GM21717 (cell line): ENCODE measurements around the gene SIRT7.
"Not testable (repeated sequence)": the region's sequence is repeated elsewhere in the genome, so short reads cannot be mapped to it uniquely, and the experiment has no call there.

Source experiments
- ATAC-seq: cut with Tn5 transposase; IDR thresholded peaks from one replicate; pipeline ENCODE4 v1.9.1; 2021; ENCODE audit warnings: mild to moderate bottlenecking, moderate library complexity; ENCODE audit not compliant: unreplicated experiment

The SIRT7 gene

DNA sequence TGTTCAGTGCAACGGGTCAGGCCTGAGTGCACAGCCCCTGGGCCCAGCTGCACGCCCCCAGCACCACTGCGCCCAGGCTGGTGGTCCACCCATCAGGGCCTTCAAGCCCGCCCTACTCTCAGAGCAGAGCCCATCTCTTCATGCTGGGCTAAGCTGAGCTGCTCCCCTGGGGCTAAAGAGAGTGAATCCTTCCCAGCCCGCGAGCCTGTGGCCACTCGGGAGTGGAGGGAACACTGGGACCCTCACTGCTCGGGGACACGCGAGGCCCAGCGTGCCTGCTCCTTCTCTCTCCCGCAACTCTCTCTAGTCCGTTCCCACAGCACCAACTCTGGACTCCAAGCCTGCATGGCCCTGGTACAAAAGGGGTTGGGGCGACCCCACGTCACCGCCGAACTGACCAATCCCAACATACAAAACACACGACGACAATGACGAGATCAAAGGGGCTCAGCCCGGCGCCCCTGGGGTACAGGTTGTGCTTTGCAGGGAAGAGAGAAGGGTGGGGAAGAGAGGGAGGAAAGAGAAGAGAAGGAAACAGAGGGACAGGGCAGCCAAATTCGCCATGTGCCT lies 4.1 kb upstream of the SIRT7 start:
- no peak for ATAC-seq

DNA sequence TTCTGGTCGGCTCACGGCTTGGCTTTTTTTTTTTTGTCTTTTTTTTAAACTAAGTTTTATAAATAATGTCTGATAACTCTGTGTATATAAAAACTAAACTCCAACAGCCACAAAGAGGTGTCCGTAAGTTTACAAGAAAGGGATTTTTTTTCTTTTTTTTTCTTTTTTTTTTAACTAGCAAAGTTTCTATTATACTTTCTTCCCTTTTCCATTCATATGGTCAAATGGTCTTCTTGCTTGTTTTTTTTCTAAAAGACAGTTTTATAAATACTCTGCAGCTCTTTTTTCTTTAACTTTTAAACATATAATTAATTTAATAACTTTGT lies 3.5 kb upstream of the SIRT7 start:
- ATAC-seq: no peak

DNA sequence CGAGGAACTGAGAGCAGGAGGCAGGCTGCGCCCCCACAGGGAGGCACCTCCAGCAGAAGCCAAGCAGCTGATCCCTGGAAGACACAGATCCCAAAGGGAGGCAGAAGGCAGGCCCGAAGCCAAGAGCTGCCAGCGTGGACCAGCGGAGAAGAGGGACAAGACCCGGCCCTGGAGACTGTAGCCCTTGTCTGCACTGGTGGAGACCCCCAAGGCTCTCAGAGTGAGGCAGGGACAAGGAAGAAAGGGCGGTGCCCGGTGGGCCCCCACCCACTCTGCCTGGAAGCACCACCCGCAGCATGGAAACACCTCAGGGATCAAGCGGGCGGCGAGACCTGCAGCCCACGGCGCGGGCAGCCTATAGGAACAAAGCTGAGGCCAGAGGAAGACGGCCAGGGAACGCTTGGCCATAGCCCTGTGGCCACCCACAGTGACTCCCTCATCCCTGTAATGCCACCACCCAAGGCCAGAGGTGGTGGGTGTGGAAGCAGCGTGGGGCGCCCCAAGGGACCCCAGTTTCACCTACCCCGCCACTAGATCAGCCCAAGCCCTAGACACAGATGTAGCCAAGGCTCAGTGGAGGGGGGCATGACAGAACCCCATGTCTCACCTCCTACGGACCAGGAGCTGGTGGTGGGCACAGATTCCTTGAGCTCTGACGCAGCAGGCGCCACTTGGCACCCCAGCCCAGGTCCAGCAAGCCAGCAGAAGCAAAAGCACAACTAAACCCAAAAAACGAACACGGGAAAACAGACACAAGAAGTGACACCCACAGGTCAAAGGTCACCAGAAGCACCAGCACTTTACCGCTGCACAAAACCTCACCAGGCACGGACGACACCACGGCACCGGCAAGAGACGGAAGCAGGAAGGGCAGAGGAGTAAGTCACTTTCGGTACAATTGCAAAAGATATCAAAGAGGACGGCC lies 2.9 kb upstream of the SIRT7 start:
- no peak for ATAC-seq

DNA sequence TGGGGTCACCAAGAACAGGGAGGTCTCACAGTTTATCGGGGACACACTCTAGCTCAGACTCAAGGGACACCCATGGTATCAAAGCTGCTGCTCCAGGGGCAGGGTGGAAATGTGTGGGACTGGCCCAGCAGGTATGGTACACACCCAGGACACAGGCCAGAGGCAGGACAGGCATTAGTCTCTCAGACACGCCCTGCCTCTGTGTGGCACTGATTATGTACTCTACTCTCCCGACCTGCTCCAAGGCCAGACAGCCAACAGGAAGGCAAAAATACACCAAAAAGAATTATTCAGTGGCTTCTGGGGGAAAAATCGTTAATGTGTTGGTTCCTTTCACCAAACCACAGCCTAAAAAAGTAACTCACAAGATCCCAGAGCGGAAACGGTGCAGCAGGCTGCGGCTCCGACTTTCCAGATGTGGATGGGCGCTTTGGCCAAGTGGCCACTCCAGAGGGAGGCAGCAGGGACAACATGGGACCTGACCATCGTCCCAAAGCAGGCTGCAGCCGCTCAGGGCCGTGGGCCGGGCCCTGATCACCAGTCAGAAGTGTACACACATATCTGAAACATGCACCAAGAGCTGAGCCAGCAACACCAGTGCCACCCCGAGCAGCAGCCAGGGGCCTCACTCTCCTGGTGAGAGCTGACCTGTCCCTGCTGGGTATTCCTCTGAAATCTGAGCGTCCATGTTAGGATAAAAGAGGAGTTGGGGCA lies 1.0 kb upstream of the SIRT7 start:
- ATAC-seq: no peak

DNA sequence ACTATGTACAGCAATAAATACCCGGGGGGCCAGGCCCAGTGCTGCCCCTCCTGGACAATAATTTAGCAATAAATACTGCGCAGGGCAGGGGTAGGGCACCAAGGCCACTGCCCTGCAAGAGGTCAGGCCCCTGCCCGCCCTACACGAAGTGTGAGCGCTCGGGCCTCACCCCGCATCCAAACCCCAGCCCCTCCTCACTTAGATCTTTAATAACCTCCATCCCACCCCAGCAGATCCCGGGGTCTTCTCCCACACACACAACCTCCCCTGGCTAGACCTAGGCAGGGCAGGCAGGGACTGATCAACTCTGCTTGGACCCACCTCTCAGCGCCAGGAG lies 325 bp upstream of the SIRT7 start:
- ATAC-seq: not testable (repeated sequence)

DNA sequence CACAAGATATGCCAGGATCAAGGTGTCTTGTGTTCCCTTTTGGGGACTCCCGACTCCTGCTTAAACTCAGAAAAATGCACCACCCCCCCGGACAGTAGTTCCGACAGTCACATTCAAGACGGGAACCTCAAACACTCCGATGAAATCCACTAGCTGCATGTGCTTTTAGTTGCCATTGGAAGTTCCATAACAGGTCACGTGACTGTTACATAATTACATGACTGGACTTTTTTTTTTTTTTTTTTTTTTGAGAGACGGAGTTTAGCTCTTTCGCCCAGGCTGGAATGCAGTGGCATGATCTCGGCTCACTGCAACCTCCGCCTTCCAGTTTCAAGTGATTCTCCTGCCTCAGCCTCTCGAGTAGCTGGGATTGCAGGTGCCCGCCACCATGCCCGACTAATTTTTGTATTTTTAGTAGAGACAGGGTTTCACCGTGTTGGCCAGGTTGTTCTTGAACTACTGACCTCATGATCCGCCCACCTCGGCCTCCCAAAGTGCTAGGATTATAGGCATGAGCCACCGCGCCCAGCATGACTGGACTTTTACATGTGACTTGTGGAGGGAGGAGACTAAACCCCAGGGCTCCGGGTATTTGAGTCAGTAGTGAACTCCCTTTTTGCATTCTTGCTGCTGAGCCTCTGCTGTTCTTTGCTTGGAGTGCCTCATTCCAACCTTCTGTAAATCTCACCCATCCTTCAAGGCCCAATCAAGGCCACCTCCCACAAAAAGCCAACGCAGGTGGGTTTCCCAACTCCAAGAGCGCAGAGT lies 1.6 kb downstream of the SIRT7 start:
- no peak for ATAC-seq

DNA sequence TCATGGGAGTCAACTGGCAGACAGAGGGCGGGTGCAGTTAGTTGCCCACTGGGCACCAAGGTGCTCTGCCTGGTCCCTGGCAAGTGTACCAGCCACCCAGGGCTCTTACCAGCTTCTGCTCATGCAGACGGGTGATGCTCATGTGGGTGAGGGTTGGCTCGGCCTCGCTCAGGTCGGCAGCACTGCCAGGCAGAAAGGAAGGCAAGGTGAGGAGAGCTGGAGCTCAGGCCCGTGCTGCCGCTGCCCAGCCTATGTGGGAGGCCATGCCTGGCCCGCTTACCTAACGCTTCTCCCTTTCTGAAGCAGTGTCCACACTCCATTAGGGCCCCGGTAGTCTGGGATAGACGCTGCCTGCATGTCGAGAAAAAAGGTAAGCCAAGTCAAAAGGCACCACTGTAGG lies 2.6 kb downstream of the SIRT7 start:
- ATAC-seq: no peak

DNA sequence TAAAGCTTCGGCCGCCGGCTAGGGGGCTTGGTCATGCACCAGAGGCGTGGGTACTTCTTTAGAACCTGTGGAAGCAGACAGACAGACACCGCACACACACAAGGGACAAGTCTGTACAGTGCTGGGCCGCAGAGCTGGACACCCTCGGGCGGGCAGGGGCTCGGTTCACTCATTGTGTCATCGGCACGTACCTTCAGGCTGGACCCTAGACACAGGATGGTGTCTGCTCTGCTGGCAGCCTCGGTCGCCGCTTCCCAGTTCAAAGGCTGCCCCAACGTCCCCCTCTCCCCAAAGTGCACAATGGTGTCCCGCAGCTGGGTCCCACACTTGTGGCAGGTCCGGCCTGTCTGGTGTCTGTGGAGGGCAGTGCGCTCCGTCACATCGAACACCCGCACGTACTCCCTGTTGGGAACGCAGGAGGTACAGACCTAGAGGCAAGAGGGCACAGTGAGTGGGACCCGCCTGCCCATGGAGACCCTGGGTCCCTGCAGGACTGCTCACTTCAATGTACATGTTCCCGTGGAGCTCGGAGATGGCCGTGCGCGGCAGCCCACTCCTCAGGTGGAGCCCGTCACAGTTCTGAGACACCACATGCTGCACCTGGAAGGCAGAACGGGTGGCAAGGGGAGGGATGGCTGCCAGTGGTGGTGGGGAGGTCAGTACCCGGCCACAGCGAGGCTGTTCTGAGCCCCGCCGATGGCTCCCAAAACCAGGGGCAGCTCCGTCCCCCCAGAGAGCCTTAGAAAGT lies 3.7 kb downstream of the SIRT7 start:
- ATAC-seq: no peak

DNA sequence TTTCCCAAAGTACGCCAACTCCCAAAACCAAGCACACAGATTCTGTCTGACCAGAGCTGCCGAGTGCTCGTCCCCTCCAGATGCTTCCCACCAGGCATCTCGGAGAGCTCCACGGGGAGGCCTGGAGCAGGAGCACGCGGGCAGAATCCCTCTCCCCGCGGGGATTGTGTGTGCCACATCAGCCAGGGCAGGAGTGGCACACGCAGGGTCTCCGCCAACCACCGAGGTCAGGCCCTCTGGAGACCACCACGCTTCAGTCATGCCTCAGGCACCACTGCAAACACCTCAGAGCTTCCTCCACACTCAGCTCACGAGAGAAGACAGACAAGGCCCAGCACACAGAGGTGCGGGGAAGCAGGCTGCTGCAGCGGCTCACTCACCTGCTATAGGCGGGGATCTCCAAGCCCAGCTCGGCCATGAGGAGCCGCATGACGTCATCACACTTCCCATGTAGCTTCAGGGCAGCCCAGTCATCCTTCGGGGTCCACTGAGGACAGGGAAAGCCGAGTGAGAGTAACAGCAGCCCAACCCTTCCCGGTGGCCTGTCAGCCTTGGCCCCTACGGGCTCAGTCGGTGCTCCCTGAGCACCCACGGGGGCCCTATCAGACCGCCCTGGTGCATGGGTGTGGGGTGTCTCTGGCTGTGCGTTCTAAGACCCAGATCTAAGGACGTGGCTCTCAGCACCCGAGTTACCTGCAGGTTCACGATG lies 4.4 kb downstream of the SIRT7 start:
- ATAC-seq: no peak

DNA sequence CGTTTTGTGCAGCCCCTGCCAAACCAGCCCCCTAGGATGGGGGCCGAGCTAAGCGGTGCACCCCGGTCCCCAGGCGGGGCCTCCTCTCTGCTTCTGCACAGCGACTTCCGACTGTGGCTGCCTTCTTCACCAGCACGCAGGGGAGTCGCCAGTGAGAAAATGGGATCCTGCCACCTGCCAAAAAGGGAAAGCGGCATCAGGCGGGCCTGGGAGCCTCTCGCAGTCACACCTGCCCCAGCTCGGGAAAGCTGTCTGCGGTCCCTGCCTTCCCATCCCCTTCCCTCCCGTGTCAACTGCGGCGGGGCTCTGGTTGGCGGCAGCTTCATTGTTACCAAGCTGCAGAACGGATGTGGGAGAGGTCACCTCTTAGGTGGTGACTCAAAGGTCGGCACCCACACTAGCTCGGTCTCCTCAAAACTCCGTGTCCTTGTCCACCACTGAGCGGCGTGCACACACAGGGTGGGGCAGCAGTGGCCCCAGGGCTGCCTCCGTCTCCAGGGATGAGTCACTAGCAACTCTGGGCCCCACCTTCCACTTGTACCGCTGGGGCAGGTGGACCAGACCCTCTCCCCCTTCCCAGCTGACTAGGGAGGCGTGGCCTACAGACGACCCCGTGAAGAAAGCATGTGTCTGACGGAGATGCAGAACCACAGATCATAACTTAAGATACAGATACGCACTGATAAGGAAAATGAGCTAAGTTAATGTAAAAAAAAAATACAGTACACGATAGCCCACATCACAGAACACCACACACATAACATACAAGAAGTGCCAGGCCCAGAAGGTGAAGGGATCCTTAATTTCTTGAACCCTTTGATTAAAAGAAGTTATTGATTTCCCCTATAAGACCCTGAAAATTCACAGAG lies 5.3 kb downstream of the SIRT7 start:
- ATAC-seq: no peak

DNA sequence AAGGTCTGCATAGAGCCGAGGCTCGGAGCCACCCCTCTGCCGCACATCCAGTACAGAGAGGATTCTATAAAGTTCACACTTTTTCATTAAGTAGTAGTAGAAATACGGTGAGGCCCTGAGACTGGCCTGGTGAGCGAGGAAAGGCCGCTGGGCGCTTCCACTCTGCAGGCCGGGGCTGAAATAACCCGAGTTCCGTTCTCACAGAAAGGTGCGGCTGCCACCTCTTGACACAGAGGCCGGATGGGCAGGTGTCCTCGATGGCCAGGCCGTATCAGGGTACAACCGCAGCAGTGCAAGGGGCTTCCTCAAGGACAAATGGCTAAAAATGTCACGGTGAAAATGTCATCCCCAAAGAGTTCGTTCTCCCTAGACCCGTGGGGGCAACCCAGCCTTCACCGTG lies 6.0 kb downstream of the SIRT7 start:
- ATAC-seq: no peak

DNA sequence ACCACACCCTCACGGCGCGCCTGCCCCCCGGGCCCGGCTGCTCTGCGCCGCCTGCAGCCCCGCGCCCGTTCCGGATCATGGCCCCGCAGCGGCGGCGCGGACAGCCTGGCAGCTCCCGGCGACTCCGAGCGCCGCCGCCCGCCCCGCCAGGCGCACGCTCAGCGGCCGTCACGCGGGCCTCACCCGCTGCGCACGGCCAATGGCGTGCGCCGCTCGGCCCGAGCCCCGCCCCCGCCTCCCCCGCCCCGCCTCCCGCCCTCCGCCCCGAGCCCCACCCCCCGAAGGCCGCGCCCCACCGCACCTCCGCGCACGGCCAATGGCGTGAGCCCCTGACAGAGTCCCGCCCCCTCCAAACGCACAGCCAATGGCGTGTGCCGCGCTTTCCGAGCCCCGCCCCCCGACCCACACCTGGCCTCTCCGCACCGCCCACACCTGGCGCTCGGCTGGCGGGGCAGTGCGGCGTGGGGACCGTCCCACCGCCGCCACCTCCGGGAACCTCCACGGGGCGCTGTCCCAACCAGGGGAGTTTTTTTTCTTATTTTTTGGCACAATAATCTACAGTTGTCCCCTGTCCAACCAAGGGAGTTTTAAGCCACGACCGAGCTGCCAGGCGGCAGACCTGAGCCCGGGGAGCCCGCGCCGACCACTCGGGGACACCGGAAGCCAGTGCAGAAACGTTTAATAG lies 6.6 kb downstream of the SIRT7 start, which contains the start of gene PCYT2:
TSS of gene PCYT2 (minus strand) at position 123 of the 685 bp plus-strand sequence. CDS start at position 79, 44 bp downstream.
- peak; percentile 46 for ATAC-seq

DNA sequence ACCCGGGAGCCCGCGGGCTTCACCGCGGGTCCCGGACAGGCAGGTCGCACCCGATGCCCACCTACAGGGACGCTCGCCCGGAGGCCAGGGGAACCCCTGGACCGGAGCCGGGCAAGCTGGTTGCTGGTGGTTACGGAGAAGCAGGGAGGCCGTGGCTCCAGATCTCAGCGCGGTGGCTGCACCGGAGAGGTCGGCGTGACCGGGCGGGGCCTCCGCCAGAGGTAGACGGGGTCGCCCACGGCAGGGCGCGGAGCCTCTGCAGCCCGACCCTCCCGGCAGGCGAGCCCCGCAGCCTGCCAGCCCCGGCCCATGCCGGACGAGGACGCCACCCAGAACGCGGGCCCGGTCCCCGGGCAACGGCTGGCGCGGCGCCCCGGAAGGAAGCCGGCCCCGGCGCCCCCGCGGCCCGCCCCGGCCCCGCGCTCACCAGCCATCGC lies 7.1 kb downstream of the SIRT7 start:
- ATAC-seq: peak; percentile 10

DNA sequence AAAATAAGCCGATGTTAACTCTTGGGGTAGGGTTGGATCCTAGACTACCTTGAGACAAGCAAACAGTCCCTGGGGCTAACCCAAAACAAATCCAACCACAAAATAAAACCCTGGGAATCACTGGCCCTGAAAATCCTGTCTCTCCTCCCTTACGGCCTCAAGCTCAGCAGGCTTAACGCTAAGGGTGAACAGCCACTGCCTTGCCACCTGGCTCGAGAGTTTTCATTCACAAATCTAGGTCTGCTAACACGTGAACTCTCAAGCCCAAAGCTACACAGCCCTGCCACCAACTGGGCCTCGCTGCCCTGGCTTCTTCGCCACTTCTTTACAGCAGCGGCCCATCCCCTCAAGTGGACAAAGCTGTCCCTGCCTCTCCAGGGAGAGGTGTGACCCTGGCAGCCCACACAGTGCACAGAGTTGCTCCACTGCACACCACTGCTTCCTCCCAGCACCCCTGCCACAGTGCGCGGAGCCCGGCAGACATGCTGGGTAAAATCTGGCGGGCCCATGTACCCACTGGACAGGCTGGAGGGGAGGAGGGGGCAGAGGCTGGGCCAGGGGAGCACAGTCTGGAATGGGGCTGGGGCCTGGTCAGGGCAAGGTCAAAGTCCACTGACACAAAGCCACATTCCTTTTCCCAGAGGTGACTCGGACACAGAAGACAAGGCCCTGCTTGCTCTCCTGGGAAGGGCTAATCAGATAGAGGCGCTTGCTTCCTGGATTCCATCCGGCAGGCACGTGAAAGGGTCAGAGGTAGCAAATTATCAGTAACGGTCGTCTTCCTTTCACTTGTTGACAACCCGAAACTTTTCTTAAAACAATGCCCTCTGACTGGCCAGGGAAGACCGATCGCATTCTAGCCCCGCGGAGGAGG lies 7.8 kb downstream of the SIRT7 start:
- no peak for ATAC-seq

DNA sequence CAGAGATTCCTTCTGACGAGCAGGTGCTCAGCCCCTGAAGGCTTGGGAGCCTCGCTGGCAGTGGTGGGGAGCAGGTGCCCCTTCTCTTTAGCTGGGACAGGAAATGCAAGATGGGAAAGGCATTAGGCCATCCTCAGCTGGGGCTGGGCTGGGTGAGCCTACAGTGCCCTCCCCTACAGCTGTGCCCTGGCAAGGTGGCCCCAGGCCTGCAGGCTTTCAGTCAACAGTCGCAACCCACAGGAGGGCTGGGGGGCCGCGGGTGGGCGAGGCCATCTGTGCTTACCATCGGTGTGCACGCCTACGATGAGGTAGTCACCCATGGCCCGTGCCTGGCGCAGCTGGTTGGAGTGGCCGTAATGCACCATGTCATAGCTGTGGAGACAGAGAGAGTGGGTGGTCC lies 8.7 kb downstream of the SIRT7 start:
- no peak for ATAC-seq

DNA sequence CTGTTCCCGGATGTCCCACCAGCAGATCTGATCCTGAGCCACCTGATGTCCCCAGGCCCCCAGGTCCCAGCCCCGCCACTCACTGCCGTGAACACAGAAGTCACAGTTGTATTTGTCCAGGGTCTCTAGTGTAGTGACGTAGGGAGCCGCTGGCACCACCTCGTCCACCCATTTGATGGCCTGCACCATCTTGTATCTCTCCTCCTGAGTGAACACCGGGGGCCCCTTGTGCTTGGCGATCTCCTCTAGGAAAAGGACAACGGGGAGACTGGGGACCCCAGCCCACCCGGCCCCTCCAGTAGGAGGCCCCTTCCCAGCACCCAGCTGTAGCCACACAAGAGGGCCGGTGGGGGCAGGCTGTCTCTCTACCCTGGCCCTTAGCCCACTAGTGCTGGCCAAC lies 9.2 kb downstream of the SIRT7 start:
- ATAC-seq: no peak
